ENCODE results near the gene CHM. TPM values are rescaled to one million over a fixed set of nuclear protein-coding genes. Genes with fewer than 3 reads are reported as not detected.

Gene CHM
- total RNA-seq (10 to 100 TPM in 4 of 5 experiments, 1 to 10 TPM in 1; 9.0 to 22.6 (median 19.4) TPM), polyA plus RNA-seq (1 to 10 TPM; 5.3 to 9.7 TPM), total RNA-seq (25.8 reads per million, percentile 56 among the genes with 10 or more reads in this experiment)

- Histone ChIP-seq H3K4me3 (ENCODE audit: low read length) (peak within 1 kb of the TSS; percentile 71), H3K9me3 (ENCODE audit: control insufficient read depth in 2 of 3, low read length in 3 of 3) (no peaks in the 10 kb centered on the region), H3K27me3 (ENCODE audit: control insufficient read depth in 2 of 2, insufficient read depth in 2 of 2, low read length in 2 of 2) (no peaks in the 10 kb centered on the region), H3K36me3 (ENCODE audit: control insufficient read depth in 2 of 3, insufficient read depth in 3 of 3, low read length in 3 of 3) (no peaks in the 10 kb centered on the region), H3K4me1 (ENCODE audit: control insufficient read depth in 2 of 2, insufficient read depth in 2 of 2, low read length in 2 of 2) (peaks cover 0 to 7% of the 10 kb centered on the region in 2 donors), H3K27ac (ENCODE audit: low read depth, low read length) (peak within 1 kb of the TSS; percentile 95)
- peak; percentile 21 to 74 (median 67) for DNase-seq
- intact Hi-C loops (cut with micrococcal nuclease) = loop anchor here (2.0 to 10.0 kb wide), 3 partner anchors 45 to 1043 kb away; partner anchors contain the start of gene APOOL (in 1 of the 2)
- ChIA-PET POLR2A (no interaction called here), CTCF (no interaction called here)
- H3K4me1 Mint-ChIP-seq = peaks cover 2 to 21% (median 12%) of the 10 kb centered on the region in 7 donors
- ATAC-seq = peak; percentile 96
- H3K9me3 Mint-ChIP-seq = peaks cover 0 to 2% (median 0%) of the 10 kb centered on the region in 11 donors
- H3K36me3 Mint-ChIP-seq = peaks cover 0 to 4% (median 0%) of the 10 kb centered on the region in 5 donors
- H3K4me3 Mint-ChIP-seq = no peak within 1 kb of the TSS
- H3K27ac Mint-ChIP-seq = peak within 1 kb of the TSS in 1 of 9 donors; percentile 29
- peaks cover 0 to 5% (median 0%) of the 10 kb centered on the region in 5 donors for H3K27me3 Mint-ChIP-seq
Observed at GRCh38 chrX:86047174-86047935, at the start of gene CHM. Gene CHM (minus strand): TSS chrX:86047558. CDS start chrX:86047532, 26 bp downstream.

- H3K27me3 Mint-ChIP-seq = peaks cover 0 to 14% (median 13%) of the 10 kb centered on the region in 5 donors
Observed at GRCh38 chrX:86078650-86079049, 31.3 kb upstream of the CHM start.

GRCh38 chrX:86066998-86067397, 19.6 kb upstream of the CHM start:
- H3K9me3 ChIP-seq (ENCODE audit: control insufficient read depth in 2 of 3, low read length in 3 of 3) = no peaks in the 10 kb centered on the region
- H3K4me1 Mint-ChIP-seq = no peaks in the 10 kb centered on the region
- H3K9me3 Mint-ChIP-seq = peaks cover 0 to 9% (median 0%) of the 10 kb centered on the region in 11 donors
- CTCF ChIA-PET = no interaction called here
- H3K27ac Mint-ChIP-seq = no peak overlapping the region
- no peak overlapping the region for H3K27ac ChIP-seq (ENCODE audit: low read depth, low read length)
- H3K4me3 ChIP-seq (ENCODE audit: low read length) = no peak overlapping the region
- ATAC-seq (no peak), DNase-seq (no peak)
- POLR2A ChIA-PET = no interaction called here
- no peaks in the 10 kb centered on the region for H3K36me3 Mint-ChIP-seq
- H3K27me3 ChIP-seq (ENCODE audit: control insufficient read depth in 2 of 2, insufficient read depth in 2 of 2, low read length in 2 of 2) = no peaks in the 10 kb centered on the region
- no peaks in the 10 kb centered on the region for H3K36me3 ChIP-seq (ENCODE audit: control insufficient read depth in 2 of 3, insufficient read depth in 3 of 3, low read length in 3 of 3)
- intact Hi-C loops (cut with micrococcal nuclease) = loop anchor here in 1 of 2 donors (5.0 kb wide), 1 partner anchor 955 kb away; no protein-coding TSS in a partner anchor
- no peak overlapping the region for H3K4me3 Mint-ChIP-seq
- no peaks in the 10 kb centered on the region for H3K4me1 ChIP-seq (ENCODE audit: control insufficient read depth in 2 of 2, insufficient read depth in 2 of 2, low read length in 2 of 2)
- H3K27me3 Mint-ChIP-seq = peaks cover 0 to 9% (median 3%) of the 10 kb centered on the region in 5 donors

More at GRCh38 chrX:86078650-86079049, 31.3 kb upstream of the CHM start:
- H3K27me3 ChIP-seq (ENCODE audit: control insufficient read depth in 2 of 2, insufficient read depth in 2 of 2, low read length in 2 of 2) = no peaks in the 10 kb centered on the region
- no peaks in the 10 kb centered on the region for H3K36me3 ChIP-seq (ENCODE audit: control insufficient read depth in 2 of 3, insufficient read depth in 3 of 3, low read length in 3 of 3)
- H3K4me1 ChIP-seq (ENCODE audit: control insufficient read depth in 2 of 2, insufficient read depth in 2 of 2, low read length in 2 of 2) = no peaks in the 10 kb centered on the region
- peaks cover 0 to 8% (median 3%) of the 10 kb centered on the region in 11 donors for H3K9me3 Mint-ChIP-seq
- no peak overlapping the region for H3K4me3 Mint-ChIP-seq
- DNase-seq (no peak), ATAC-seq (no peak)
- ChIA-PET CTCF (no interaction called here), POLR2A (no interaction called here)
- intact Hi-C loops (cut with micrococcal nuclease) = no loop called here
- no peak overlapping the region for H3K4me3 ChIP-seq (ENCODE audit: low read length)
- no peak overlapping the region for H3K27ac Mint-ChIP-seq
- H3K36me3 Mint-ChIP-seq = no peaks in the 10 kb centered on the region
- no peak overlapping the region for H3K27ac ChIP-seq (ENCODE audit: low read depth, low read length)
- no peaks in the 10 kb centered on the region for H3K4me1 Mint-ChIP-seq
- no peaks in the 10 kb centered on the region for H3K9me3 ChIP-seq (ENCODE audit: control insufficient read depth in 2 of 3, low read length in 3 of 3)

- ATAC-seq (no peak), DNase-seq (no peak)
- Histone ChIP-seq H3K9me3 (ENCODE audit: control insufficient read depth in 2 of 3, low read length in 3 of 3) (no peaks in the 10 kb centered on the region), H3K36me3 (ENCODE audit: control insufficient read depth in 2 of 3, insufficient read depth in 3 of 3, low read length in 3 of 3) (no peaks in the 10 kb centered on the region), H3K4me3 (ENCODE audit: low read length) (no peak overlapping the region), H3K27ac (ENCODE audit: low read depth, low read length) (no peak overlapping the region), H3K4me1 (ENCODE audit: control insufficient read depth in 2 of 2, insufficient read depth in 2 of 2, low read length in 2 of 2) (no peaks in the 10 kb centered on the region), H3K27me3 (ENCODE audit: control insufficient read depth in 2 of 2, insufficient read depth in 2 of 2, low read length in 2 of 2) (no peaks in the 10 kb centered on the region)
- Mint-ChIP-seq H3K27me3 (peaks cover 0 to 15% (median 13%) of the 10 kb centered on the region in 5 donors), H3K36me3 (no peaks in the 10 kb centered on the region), H3K27ac (no peak overlapping the region), H3K4me1 (peaks cover 0 to 1% (median 0%) of the 10 kb centered on the region in 7 donors), H3K9me3 (no peaks in the 10 kb centered on the region), H3K4me3 (no peak overlapping the region)
- POLR2A ChIA-PET = no interaction called here
- CTCF ChIA-PET = no interaction called here
- intact Hi-C loops (cut with micrococcal nuclease) = no loop called here
Observed at GRCh38 chrX:86061407-86061806, 14.0 kb upstream of the CHM start.

GRCh38 chrX:86051741-86052140, 4.4 kb upstream of the CHM start:
- no peak overlapping the region for H3K4me3 Mint-ChIP-seq
- H3K36me3 ChIP-seq (ENCODE audit: control insufficient read depth in 2 of 3, insufficient read depth in 3 of 3, low read length in 3 of 3) = no peaks in the 10 kb centered on the region
- H3K4me3 ChIP-seq (ENCODE audit: low read length) = no peak overlapping the region
- no peaks in the 10 kb centered on the region for H3K4me1 ChIP-seq (ENCODE audit: control insufficient read depth in 2 of 2, insufficient read depth in 2 of 2, low read length in 2 of 2)
- H3K27me3 Mint-ChIP-seq = peaks cover 4 to 16% (median 5%) of the 10 kb centered on the region in 5 donors
- H3K9me3 Mint-ChIP-seq = peaks cover 0 to 2% (median 0%) of the 10 kb centered on the region in 11 donors
- CTCF ChIA-PET = interaction anchor here (0.7 kb wide), 1 partner anchor 245 kb away, joined by 4 read pairs; no protein-coding TSS in a partner anchor
- ATAC-seq (no peak), DNase-seq (no peak)
- intact Hi-C loops (cut with micrococcal nuclease) = no loop called here
- H3K27me3 ChIP-seq (ENCODE audit: control insufficient read depth in 2 of 2, insufficient read depth in 2 of 2, low read length in 2 of 2) = no peaks in the 10 kb centered on the region
- H3K4me1 Mint-ChIP-seq = peaks cover 0 to 9% (median under 1%) of the 10 kb centered on the region in 7 donors
- no peak overlapping the region for H3K27ac Mint-ChIP-seq
- H3K9me3 ChIP-seq (ENCODE audit: control insufficient read depth in 2 of 3, low read length in 3 of 3) = no peaks in the 10 kb centered on the region
- H3K27ac ChIP-seq (ENCODE audit: low read depth, low read length) = no peak overlapping the region
- no peaks in the 10 kb centered on the region for H3K36me3 Mint-ChIP-seq
- POLR2A ChIA-PET = no interaction called here

- Histone ChIP-seq H3K27me3 (ENCODE audit: control insufficient read depth in 2 of 2, insufficient read depth in 2 of 2, low read length in 2 of 2) (no peaks in the 10 kb centered on the region), H3K27ac (ENCODE audit: low read depth, low read length) (peak overlapping the region; percentile 95), H3K9me3 (ENCODE audit: control insufficient read depth in 2 of 3, low read length in 3 of 3) (no peaks in the 10 kb centered on the region), H3K4me1 (ENCODE audit: control insufficient read depth in 2 of 2, insufficient read depth in 2 of 2, low read length in 2 of 2) (peaks cover 0 to 7% of the 10 kb centered on the region in 2 donors), H3K36me3 (ENCODE audit: control insufficient read depth in 2 of 3, insufficient read depth in 3 of 3, low read length in 3 of 3) (no peaks in the 10 kb centered on the region), H3K4me3 (ENCODE audit: low read length) (peak overlapping the region; percentile 71)
- no peak overlapping the region for H3K27ac Mint-ChIP-seq
- H3K4me1 Mint-ChIP-seq = peaks cover 2 to 21% (median 12%) of the 10 kb centered on the region in 7 donors
- no peak for ATAC-seq
- H3K36me3 Mint-ChIP-seq = peaks cover 0 to 4% (median 0%) of the 10 kb centered on the region in 5 donors
- intact Hi-C loops (cut with micrococcal nuclease) = loop anchor here (2.0 to 10.0 kb wide), 3 partner anchors 45 to 1043 kb away; partner anchors contain the start of gene APOOL (in 1 of the 2)
- POLR2A ChIA-PET = no interaction called here
- peaks cover 0 to 8% (median 0%) of the 10 kb centered on the region in 5 donors for H3K27me3 Mint-ChIP-seq
- H3K9me3 Mint-ChIP-seq = peaks cover 0 to 2% (median 0%) of the 10 kb centered on the region in 11 donors
- peak in 1 of 9 donors; percentile 0 for DNase-seq
- CTCF ChIA-PET = no interaction called here
- H3K4me3 Mint-ChIP-seq = no peak overlapping the region
Observed at GRCh38 chrX:86047936-86048280, 550 bp upstream of the CHM start.
